Neuronal stem cell (in vitro differentiated cells): Measurements from ENCODE around the gene CAPN9.
A peak's percentile ranks its signal among the peaks of the same experiment; 100 is the strongest.
"Not testable (repeated sequence)": the region's sequence is repeated elsewhere in the genome, so short reads cannot be mapped to it uniquely, and the experiment has no call there.

Experiments
- DNase-seq: peaks from one replicate; pipeline ENCODE4 v3.0.0-alpha.2; 2013; ENCODE audit warnings: low spot score
- H2AFZ ChIP-seq: one replicate; pipeline ENCODE4 v1.6.1; 2013; ENCODE audit warnings: mild to moderate bottlenecking, low read length, inconsistent platforms
- H2AK5ac ChIP-seq: 2 replicates; pipeline ENCODE4 v1.6.1; 2013; ENCODE audit warnings: low read depth, mild to moderate bottlenecking, inconsistent platforms, low read length, moderate library complexity, mixed read lengths
- H2BK120ac ChIP-seq: 2 replicates; pipeline ENCODE4 v1.6.1; 2013; ENCODE audit warnings: low read depth, mild to moderate bottlenecking, inconsistent platforms, low read length, moderate library complexity, mixed read lengths
- H2BK12ac ChIP-seq: one replicate; pipeline ENCODE4 v1.6.1; 2013; ENCODE audit warnings: low read length, inconsistent platforms
- H2BK15ac ChIP-seq: 2 replicates; pipeline ENCODE4 v1.6.1; 2013; ENCODE audit warnings: mild to moderate bottlenecking, low read length, inconsistent platforms, mixed read lengths
- H2BK5ac ChIP-seq: one replicate; pipeline ENCODE4 v1.6.1; 2013; ENCODE audit warnings: inconsistent platforms, mild to moderate bottlenecking, low read length, moderate library complexity
- H3K14ac ChIP-seq: one replicate; pipeline ENCODE4 v1.6.1; 2013; ENCODE audit warnings: low read length, inconsistent platforms
- H3K18ac ChIP-seq: 2 replicates; pipeline ENCODE4 v1.6.1; 2013; ENCODE audit warnings: low read length, inconsistent platforms
- H3K23ac ChIP-seq: 2 replicates; pipeline ENCODE4 v1.6.1; 2013; ENCODE audit warnings: low read depth, mild to moderate bottlenecking, mixed read lengths, low read length, inconsistent platforms; ENCODE audit not compliant: poor library complexity
- H3K27ac ChIP-seq: replicated peaks from 3 replicates; pipeline ENCODE4 v1.5.1; 2013; ENCODE audit warnings: low read length, inconsistent platforms
- H3K27me3 ChIP-seq, 3 experiments: 2 replicates each; pipeline ENCODE4 v1.6.1; 2013; ENCODE audit warnings: low read length in 3 of 3, mild to moderate bottlenecking in 2 of 3, inconsistent platforms in 1 of 3, low read depth in 1 of 3, mixed read lengths in 1 of 3, moderate library complexity in 1 of 3; ENCODE audit not compliant: control insufficient read depth in 3 of 3, insufficient read depth in 3 of 3
- H3K36me3 ChIP-seq, 2 donors: replicated peaks in 1 of 2; 2 replicates each; pipeline ENCODE4 v1.6.1; 2013; ENCODE audit warnings: low read length in 2 of 2; ENCODE audit not compliant: control insufficient read depth in 2 of 2, insufficient read depth in 2 of 2
- H3K4ac ChIP-seq: 2 replicates; pipeline ENCODE4 v1.6.1; 2013; ENCODE audit warnings: inconsistent platforms, mild to moderate bottlenecking, low read length, moderate library complexity
- H3K4me1 ChIP-seq, 2 donors: 1 replicate in 1 of 2; 2 replicates in 1 of 2; pipeline ENCODE4 v1.6.1; 2013; ENCODE audit warnings: low read length in 2 of 2, low read depth in 1 of 2; ENCODE audit not compliant: control insufficient read depth in 2 of 2, insufficient read depth in 1 of 2
- H3K4me2 ChIP-seq: one replicate; pipeline ENCODE4 v1.6.1; 2013; ENCODE audit warnings: mild to moderate bottlenecking, low read length, inconsistent platforms; ENCODE audit not compliant: insufficient read depth, poor library complexity, severe bottlenecking
- H3K4me3 ChIP-seq, 2 donors: 2 replicates each; pipeline ENCODE4 v1.5.1; 2013; ENCODE audit warnings: low read length in 2 of 2, mild to moderate bottlenecking in 2 of 2, inconsistent platforms in 1 of 2, moderate library complexity in 1 of 2
- H3K79me1 ChIP-seq: one replicate; pipeline ENCODE4 v1.6.1; 2013; ENCODE audit warnings: low read depth, mild to moderate bottlenecking, inconsistent platforms, low read length, moderate library complexity
- H3K9ac ChIP-seq: one replicate; pipeline ENCODE4 v1.6.1; 2013; ENCODE audit warnings: mild to moderate bottlenecking, low read depth, low read length, inconsistent platforms; ENCODE audit not compliant: poor library complexity
- H3K9me3 ChIP-seq, 2 donors: replicated peaks in 1 of 2; 2 replicates each; pipeline versions ENCODE3 to v1.6.1; 2013; ENCODE audit warnings: low read length in 2 of 2, mild to moderate bottlenecking in 2 of 2, inconsistent platforms in 1 of 2, low read depth in 1 of 2, mixed read lengths in 1 of 2, moderate library complexity in 1 of 2; ENCODE audit not compliant: control insufficient read depth in 2 of 2, insufficient read depth in 1 of 2
- H4K8ac ChIP-seq: one replicate; pipeline ENCODE4 v1.6.1; 2013; ENCODE audit warnings: low read depth, mild to moderate bottlenecking, inconsistent platforms, low read length, moderate library complexity
- H4K91ac ChIP-seq: one replicate; pipeline ENCODE4 v1.6.1; 2013; ENCODE audit warnings: low read length, low read depth, mild to moderate bottlenecking, inconsistent platforms; ENCODE audit not compliant: poor library complexity
- WGBS, 2 donors: extraction: QIAGEN DNeasy Blood & Tissue Kit; methylation state at CpG; one replicate each; pipeline ENCODE4 v1.1.7; 2013; ENCODE audit warnings: missing lambda C conversion rate in 2 of 2, mixed read lengths in 1 of 2; ENCODE audit not compliant: insufficient read length in 2 of 2, insufficient replicate concordance in 1 of 2; ENCODE audit errors: extremely low coverage in 2 of 2; 5-methylcytosine and 5-hydroxymethylcytosine counted together

CAPN9 gene

GRCh38 chr1:230844561-230844960, 97.4 kb downstream of the CAPN9 start:
- no peak overlapping the region for H3K27ac ChIP-seq
- no peak overlapping the region for H2BK5ac ChIP-seq
- DNase-seq, result no peak
- no peak overlapping the region for H2AK5ac ChIP-seq
- no peaks in the 10 kb centered on the region for H3K4me1 ChIP-seq
- H3K14ac ChIP-seq, result no peak overlapping the region
- H3K4me2 ChIP-seq, result no peak overlapping the region
- no peak overlapping the region for H4K8ac ChIP-seq
- H3K36me3 ChIP-seq, result peaks cover 27 to 77% of the 10 kb centered on the region in 2 donors
- H2BK15ac ChIP-seq, result no peak overlapping the region
- no CpG with 5 or more reads among the region's 4 CpGs for WGBS, 2 donors
- no peak overlapping the region for H4K91ac ChIP-seq
- no peak overlapping the region for H3K23ac ChIP-seq
- H3K9ac ChIP-seq, result no peak overlapping the region
- no peak overlapping the region for H3K18ac ChIP-seq
- H2BK12ac ChIP-seq, result no peak overlapping the region
- H2BK120ac ChIP-seq, result no peak overlapping the region
- peaks cover 2% of the 10 kb centered on the region in 2 donors for H3K9me3 ChIP-seq
- H3K79me1 ChIP-seq, result peaks cover 3% of the 10 kb centered on the region
- H3K27me3 ChIP-seq, result no peaks in the 10 kb centered on the region
- no peak overlapping the region for H3K4ac ChIP-seq
- no peak overlapping the region for H2AFZ ChIP-seq
- H3K4me3 ChIP-seq, result peak overlapping the region in 1 of 2 donors; percentile 22

DNA sequence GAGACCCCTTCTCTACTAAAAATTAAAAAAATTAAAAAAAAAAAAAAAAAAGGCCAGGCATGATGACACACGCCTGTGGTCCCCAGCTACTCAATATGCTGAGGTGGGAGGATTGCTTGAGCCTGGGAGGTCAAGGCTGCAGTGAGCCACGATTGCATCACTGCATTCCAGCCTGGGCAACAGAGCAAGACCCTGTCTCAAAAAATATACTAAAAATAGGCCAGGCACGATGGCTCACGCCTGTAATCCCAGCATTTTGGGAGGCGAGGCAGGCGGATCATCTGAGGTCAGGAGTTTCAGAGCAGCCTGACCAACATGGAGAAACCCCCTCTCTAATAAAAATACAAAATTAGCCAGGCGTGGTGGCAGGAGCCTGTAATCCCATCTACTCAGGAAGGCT, 98.0 kb downstream of the CAPN9 start:
- H2BK120ac ChIP-seq, H3K4ac ChIP-seq, H4K91ac ChIP-seq, H3K79me1 ChIP-seq, H3K4me1 ChIP-seq, H3K4me3 ChIP-seq, H3K9ac ChIP-seq, H2AFZ ChIP-seq, H3K23ac ChIP-seq, H3K9me3 ChIP-seq, H3K27me3 ChIP-seq, H2BK5ac ChIP-seq, H2AK5ac ChIP-seq, H3K14ac ChIP-seq, H4K8ac ChIP-seq, DNase-seq, H3K4me2 ChIP-seq, H3K27ac ChIP-seq, H2BK12ac ChIP-seq, H2BK15ac ChIP-seq, H3K18ac ChIP-seq: not testable (repeated sequence)
- H3K36me3 ChIP-seq, result peaks cover 27 to 77% of the 10 kb centered on the region in 2 donors
- no CpG with 5 or more reads among the region's 7 CpGs for WGBS, 2 donors

DNA sequence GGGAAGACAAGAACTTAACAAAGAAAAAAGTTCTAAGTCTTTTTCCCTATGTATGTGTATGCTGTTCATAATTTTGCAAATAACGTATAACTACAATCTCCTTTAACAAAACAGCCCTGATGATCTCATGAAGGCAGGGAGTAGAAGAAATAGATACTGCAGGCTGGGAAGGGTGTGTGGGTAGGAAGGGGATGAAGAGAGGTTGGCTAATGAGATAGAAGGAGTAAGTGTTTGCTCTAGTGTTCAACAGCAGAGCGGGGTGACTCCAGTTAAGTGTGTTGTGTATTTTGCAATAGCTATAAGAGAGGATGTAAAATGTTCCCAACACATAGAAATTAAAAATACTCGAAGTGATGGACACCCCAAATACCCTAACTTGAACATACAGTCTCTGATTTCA, 101.0 kb downstream of the CAPN9 start:
- peaks cover 0 to 15% of the 10 kb centered on the region in 2 donors for H3K4me1 ChIP-seq
- no peak overlapping the region for H3K4me3 ChIP-seq
- H3K14ac ChIP-seq, result no peak overlapping the region
- H4K8ac ChIP-seq, result no peak overlapping the region
- no peak overlapping the region for H3K9ac ChIP-seq
- H3K79me1 ChIP-seq, result peaks cover 9% of the 10 kb centered on the region
- no peak overlapping the region for H2BK120ac ChIP-seq
- no peak overlapping the region for H2BK5ac ChIP-seq
- no peak overlapping the region for H2AK5ac ChIP-seq
- no peak overlapping the region for H3K27ac ChIP-seq
- peaks cover 2 to 4% of the 10 kb centered on the region in 2 donors for H3K9me3 ChIP-seq
- no peaks in the 10 kb centered on the region for H3K27me3 ChIP-seq
- H3K4ac ChIP-seq, result no peak overlapping the region
- no peak for DNase-seq
- H2BK12ac ChIP-seq, result no peak overlapping the region
- no peak overlapping the region for H2BK15ac ChIP-seq
- WGBS, 2 donors, result no CpG with 5 or more reads among the region's 3 CpGs
- H3K4me2 ChIP-seq, result no peak overlapping the region
- H4K91ac ChIP-seq, result no peak overlapping the region
- H3K23ac ChIP-seq, result no peak overlapping the region
- no peak overlapping the region for H2AFZ ChIP-seq
- peaks cover 21 to 77% of the 10 kb centered on the region in 2 donors for H3K36me3 ChIP-seq
- no peak overlapping the region for H3K18ac ChIP-seq

DNA sequence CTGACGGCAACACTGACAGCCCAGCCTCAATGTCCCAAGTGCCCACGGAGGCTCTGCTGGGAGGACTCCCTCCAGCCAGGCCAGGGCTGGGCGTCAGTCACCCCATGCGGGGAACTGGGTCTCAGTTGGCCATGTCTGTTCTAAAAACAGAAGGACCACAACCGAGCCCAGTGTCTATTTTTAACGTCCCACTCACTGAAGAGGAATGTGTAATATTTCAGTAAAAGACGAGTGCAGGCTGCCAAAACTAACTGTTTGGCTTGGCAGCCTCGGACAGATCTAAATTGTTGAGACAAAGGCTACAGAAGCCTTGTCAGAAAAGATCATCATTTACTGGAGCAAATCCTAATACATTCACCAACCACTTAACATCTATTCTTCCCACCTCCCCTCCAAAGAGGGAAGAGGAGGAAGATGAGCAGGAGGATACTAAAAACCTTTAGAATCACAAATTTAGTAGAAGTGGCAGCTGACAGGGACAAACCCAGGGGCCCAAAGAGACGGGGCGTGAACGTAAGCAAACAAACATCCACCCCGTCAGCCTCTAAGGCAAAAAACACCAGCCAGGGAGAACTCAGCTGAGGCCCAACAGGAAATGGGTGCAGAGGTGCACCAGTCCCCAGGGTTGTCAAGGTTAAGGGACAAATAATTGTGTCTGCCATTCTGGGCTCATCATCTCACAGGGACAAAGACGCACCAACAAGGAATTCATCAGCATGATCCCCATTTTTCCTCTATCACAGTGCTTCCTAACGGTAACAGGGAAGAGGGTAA, 102.5 kb downstream of the CAPN9 start:
- Histone ChIP-seq H3K27me3 (no peaks in the 10 kb centered on the region), H3K36me3 (peaks cover 22 to 77% of the 10 kb centered on the region in 2 donors), H3K9me3 (peaks cover 2 to 4% of the 10 kb centered on the region in 2 donors), H4K8ac (no peak overlapping the region), H4K91ac (no peak overlapping the region), H3K9ac (no peak overlapping the region), H3K4ac (no peak overlapping the region), H3K79me1 (peaks cover 7% of the 10 kb centered on the region), H2BK15ac (no peak overlapping the region), H2BK5ac (no peak overlapping the region), H3K4me3 (no peak overlapping the region), H2BK12ac (no peak overlapping the region), H3K4me1 (peaks cover 0 to 15% of the 10 kb centered on the region in 2 donors), H3K27ac (no peak overlapping the region), H2AK5ac (no peak overlapping the region), H3K23ac (no peak overlapping the region), H3K14ac (no peak overlapping the region), H2AFZ (no peak overlapping the region), H2BK120ac (no peak overlapping the region), H3K18ac (no peak overlapping the region), H3K4me2 (no peak overlapping the region)
- no CpG with 5 or more reads among the region's 14 CpGs for WGBS, 2 donors
- no peak for DNase-seq
